ENCODE data around the gene SGF29.
A peak's percentile ranks its signal among the peaks of the same experiment; 100 is the strongest.
"Not testable (repeated sequence)": the region's sequence is repeated elsewhere in the genome, so short reads cannot be mapped to it uniquely, and the experiment has no call there.

SGF29 gene

GRCh38 chr16:28563218-28563617 lies 9.5 kb downstream of the SGF29 start:
- DNase-seq (ENCODE audit: low read depth, low spot score): no peak

- DNase-seq (ENCODE audit: low read depth, low spot score): not testable (repeated sequence)
Measured at GRCh38 chr16:28566233-28566925, 12.7 kb downstream of the SGF29 start.

DNA sequence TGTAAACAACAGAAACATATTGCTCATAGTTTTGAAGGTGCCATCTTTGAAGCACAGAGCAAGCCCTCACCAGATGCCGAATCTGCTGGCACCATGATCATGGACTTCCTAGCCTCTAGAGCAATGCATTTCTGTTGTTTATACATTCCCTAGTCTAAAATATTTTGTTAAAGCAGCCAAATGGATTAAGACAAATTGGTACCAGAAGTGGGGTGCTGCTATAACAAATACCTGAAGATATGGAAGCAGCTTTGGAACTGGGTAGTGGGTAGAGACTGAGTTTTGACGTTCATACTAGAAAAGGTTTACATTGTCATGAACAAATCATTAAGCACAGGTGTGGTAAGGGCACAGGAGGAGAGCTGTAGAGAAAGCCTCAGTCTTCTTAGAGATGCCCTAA lies 13.6 kb downstream of the SGF29 start:
- DNase-seq (ENCODE audit: low read depth, low spot score): no peak

GRCh38 chr16:28569021-28569420 lies 15.3 kb downstream of the SGF29 start:
- no peak for DNase-seq (ENCODE audit: low read depth, low spot score)

DNA sequence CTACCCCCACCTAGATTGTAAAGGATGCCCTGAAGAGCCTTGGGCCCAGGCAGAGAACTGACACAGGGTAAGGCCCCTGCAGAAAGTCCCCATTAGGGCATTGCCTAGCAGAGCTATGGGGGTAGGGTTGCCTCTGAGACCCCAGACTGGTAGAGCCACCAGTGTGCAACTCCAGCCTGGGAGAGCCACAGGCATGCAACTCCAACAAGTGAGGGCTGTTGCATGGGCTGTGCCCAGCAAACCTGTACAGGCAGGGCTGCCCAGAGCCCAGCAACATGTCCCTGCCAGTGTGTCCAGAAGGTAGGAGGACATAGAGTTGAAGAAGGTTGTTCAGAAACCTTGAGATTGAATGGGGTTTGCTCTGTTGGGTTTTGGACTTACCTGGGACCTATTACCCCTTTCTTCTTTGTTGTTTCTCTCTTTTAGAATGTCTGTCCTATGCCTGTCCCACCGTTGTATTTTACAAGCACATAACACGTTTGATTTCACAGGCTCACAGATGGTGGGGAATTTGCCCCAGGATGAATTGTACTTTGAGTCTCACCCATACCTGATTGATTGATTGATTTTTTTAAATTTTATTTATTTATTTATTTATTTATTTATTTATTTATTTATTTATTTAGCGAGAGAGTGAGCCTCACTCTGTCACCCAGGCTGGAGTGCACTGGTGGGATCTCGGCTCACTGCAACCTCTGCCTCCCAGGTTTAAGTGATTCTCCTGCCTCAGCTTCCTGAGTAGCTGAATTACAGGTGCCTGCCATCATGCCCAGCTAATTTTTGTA lies 16.4 kb downstream of the SGF29 start:
- DNase-seq (ENCODE audit: low read depth, low spot score): no peak

DNA sequence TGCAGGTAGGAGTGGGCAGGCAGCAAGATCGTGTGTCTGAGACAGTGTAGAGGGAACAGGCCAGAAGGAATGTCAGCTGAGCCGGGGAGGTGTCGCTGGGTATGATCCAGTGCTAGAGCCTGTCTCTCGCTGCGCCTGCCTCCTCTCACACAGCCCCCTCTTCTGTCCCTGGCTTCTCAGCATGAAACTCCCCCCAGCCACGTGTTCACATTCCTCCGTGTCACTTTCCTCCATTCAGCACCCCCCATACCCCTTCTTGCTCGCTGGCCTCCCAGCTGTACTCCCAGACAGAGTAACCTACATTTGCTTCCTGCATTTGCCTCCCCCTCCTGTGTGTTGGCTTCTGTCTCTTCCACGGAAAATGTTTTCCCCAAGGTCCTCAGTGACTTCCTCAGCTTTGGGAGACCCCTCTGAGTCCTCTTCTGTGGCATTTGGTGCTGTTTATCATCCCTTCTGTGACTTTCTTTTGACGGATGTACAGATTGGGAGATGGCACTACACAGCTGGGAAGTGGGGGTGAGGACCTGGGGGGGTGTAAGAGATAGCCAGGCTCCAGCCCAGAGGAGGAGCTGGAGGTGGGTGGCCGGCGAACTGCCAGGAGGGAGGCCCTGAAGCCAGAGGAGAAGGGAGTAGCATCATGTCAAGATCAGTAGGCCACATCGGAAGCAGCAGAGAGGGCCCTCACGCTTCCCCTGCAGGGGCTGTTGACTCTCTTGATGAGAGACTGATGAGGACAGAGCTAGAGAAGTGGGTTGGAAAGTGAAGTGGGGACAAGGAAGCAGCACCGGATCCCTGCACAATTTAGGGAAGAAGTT lies 19.2 kb downstream of the SGF29 start:
- DNase-seq (ENCODE audit: low read depth, low spot score): peak; percentile 76

DNA sequence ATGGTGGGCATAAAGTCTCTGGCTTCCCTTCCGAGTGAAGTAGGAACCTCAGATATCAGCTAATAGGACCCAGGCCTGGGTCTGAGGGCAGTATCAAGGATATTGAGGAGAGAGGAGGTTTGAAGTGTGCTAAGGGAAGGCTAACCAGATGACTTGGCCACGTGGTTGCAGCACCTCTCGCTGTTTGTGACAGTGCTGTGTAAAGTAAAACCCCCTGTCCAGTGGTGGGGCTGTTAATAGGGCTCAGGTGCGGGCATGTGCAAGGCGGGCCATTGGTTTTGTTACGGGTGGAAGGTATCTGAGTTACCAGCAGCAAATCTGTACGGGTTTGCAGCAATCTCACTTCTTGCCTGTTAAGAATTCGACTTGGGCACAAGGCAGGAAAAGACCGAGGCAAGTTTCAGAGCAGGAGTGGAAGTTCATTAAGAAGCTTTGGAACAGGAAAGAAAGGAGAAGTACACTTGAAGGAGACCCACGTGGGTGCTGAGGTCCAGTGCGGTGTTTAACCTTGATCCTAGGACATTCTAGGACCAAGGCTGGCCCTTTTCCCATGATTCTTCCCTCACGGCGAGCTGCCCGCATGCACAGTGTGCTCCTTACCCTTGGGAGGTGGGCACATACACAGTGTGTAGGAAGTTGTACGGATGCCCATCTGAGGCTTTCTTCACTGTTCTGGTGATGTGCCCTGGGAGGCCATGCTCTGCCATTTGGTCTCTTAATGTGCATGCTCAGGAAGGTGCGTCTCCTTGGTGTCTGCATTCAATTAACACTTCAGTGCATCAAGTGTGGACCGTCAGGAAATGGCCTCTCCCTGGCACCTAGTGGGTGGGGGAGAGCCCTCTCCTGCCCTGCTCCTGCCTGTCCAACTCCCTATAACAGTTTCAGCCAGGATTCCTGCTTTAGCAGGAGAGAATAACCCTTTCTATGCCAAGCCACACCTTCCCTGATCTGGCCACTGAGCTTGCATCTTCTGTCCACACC lies 20.3 kb downstream of the SGF29 start:
- DNase-seq (ENCODE audit: low read depth, low spot score): no peak

- DNase-seq (ENCODE audit: low read depth, low spot score): no peak
Measured at GRCh38 chr16:28574925-28575324, 21.2 kb downstream of the SGF29 start.

GRCh38 chr16:28575446-28576109 lies 21.9 kb downstream of the SGF29 start:
- no peak for DNase-seq (ENCODE audit: low read depth, low spot score)

DNA sequence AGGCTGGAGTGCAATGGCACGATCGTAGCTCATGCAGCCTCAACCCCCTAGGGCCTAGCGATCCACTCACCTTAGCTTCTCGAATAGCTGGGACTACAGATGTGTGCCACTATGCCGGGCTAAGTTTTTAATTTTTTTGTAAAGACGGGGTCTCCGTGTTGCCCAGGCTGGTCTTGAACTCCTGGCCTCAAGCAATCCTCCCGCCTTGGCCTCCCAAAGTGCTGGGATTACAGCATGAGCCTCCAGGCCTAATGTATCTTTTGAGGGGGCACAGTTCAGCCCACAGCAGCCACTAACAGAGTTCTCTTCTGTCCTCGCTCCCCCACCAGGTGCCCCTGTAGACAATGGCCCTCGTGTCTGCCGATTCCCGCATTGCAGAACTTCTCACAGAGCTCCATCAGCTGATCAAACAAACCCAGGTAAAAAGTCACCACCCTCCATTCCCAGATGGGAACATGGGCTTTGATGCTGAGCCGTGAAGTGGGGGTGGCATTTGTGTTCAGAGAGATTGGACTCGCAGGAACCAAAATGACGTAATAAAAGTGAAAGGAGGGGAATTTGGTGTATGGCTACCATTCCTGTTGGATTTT lies 27.1 kb downstream of the SGF29 start:
- DNase-seq (ENCODE audit: low read depth, low spot score): no peak

DNA sequence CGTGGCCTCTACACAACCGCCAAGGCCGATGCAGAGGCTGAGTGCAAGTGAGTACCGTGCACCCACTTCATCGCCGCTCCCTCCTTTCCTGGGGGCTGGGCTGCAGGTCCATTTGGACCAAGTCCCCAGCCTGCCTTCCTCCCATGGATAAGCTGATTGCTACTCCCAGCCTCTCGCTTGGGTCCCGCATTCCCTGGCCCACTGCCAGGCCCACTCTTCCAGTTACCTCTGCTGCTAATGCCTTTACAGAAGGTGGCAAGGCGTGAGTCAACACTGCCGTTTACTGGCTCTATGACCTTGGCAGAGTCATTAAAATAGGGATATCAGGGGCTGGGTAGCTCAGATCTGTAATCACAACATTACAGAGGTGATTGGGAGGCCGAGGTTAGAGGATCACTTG lies 32.0 kb downstream of the SGF29 start:
- no peak for DNase-seq (ENCODE audit: low read depth, low spot score)

DNA sequence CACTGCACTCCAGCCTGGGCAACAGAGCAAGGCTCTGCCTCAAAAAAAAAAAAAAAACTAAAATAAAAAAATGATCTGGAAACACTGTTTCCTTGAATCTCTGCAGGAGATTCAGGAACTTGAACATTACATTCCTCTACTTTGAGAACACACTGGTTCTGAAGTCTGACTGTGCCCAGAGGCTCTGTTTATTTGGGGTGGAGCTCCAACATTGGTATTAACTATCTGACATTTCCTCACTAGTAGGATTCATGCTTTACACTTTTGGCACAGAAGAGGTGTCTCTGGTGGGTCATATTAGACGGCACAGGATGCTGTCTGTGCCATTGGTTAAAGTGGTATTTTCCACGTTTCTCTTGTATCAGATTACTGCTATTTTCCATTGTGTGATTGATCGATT lies 32.7 kb downstream of the SGF29 start:
- DNase-seq (ENCODE audit: low read depth, low spot score): no peak

- no peak for DNase-seq (ENCODE audit: low read depth, low spot score)
Measured at GRCh38 chr16:28587386-28587785, 33.7 kb downstream of the SGF29 start.

DNA sequence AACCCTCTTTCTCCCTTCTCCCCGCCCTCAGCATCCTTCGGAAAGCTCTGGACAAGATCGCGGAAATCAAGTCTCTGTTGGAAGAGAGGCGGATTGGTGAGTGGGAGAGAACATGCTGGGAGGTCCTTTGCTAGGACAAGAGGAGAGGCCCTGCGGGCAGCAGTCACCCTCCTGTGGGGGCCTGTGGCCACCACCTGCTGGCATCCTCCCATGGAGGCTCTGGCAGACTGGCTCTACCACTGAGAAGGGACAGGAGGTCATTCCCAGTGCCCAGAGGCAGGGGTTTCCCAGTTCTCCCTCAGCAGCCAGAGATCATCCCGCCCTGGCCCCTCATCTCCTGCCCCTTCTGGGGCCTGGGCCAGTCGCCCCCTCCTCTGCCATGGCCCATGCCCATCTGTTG lies 35.3 kb downstream of the SGF29 start:
- no peak for DNase-seq (ENCODE audit: low read depth, low spot score)

DNA sequence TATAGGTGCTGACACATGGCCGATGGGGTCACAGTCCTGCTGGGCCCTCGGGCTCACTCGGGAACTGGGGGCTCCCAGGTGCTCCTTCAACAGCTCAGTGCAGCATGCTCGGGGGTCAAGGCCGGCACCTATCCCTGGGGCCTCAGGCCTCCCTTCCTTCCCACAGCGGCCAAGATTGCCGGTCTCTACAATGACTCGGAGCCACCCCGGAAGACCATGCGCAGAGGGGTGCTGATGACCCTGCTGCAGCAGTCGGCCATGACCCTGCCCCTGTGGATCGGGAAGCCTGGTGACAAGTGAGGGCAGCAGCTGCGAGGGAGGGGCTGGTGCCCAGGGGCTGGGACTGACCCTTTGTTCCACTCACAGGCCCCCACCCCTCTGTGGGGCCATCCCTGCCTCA lies 36.2 kb downstream of the SGF29 start:
- no peak for DNase-seq (ENCODE audit: low read depth, low spot score)

DNA sequence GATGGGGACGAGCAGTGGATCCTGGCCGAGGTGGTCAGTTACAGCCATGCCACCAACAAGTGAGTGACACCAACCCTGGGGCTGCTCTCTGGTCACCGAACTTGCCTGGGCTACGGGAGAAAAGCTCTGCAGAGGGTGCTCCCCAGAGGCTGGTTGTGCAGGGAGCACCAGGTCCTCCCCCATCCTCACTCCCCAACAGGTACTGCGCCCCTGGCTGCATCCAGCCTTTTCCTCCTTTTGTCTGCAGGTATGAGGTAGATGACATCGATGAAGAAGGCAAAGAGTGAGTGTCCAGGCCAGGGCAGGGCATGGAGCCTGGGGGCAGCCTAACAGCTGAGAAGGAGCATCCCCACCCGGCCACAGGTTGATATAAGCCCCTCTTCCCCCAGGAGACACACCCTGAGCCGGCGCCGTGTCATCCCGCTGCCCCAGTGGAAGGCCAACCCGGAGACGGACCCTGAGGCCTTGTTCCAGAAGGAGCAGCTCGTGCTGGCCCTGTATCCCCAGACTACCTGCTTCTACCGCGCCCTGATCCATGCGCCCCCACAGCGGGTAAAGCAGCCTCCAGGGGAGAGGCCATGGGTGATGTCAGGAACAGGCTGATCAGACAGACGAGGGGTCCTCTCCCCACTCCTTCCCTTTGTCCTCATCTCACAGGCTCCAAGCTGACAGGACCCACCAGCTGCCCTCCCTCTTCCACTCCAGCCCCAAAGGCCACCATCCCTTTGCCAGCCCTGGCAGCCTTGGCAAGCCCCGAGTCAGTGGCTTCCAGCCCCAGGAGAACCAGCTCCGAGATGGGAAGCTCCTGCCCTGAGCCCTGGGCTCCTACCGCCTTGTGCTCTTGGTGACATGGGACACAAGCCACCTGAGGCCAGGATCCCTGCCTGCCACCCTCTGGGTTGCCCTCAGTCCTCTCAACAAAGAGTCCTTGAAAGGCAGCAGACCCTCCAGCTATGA lies 36.9 kb downstream of the SGF29 start:
- DNase-seq (ENCODE audit: low read depth, low spot score): no peak

GRCh38 chr16:28591355-28591754 lies 37.6 kb downstream of the SGF29 start:
- DNase-seq (ENCODE audit: low read depth, low spot score): no peak

GRCh38 chr16:28592511-28592910 lies 38.8 kb downstream of the SGF29 start:
- no peak for DNase-seq (ENCODE audit: low read depth, low spot score)

DNA sequence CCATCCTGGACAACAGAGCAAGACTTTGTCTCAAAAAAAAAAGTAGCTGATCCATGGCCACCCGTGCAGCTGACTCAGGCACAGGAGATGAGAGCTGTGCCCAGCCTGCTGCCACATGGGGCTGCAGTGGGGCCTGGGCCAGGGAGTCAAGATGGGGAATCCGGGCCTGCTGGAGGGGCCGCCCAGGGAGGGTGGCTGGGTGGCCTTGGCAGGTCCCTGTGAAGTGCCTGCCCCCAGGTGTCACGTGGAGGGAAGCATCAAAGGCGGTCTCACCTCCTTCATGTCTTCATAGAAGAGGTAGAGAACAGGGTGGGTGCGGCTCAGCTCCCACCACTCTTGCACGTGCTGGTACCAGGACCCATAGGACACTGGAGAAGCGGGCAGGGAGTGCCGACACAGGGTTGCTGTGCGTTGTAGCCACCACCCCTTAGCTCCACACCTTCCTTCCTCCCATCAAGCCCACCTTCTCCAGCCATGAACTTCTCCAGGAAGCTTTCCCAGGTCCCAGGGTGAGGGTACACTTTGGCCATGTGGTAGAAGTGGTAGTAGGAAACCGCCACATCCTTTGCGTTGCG lies 39.3 kb downstream of the SGF29 start:
- DNase-seq (ENCODE audit: low read depth, low spot score): no peak

All from ELF-1 (cell line).